GM12878 (cell line): ENCODE results near the gene YKT6. TPM values are rescaled to one million over a fixed set of nuclear protein-coding genes. Genes with fewer than 3 reads are reported as not detected.

Experiments used
- ATAC-seq: fragments of 200-7000 bp; cut with Tn5 transposase; 3 replicates; pipeline ENCODE4 v1.9.1; 2020; ENCODE audit warnings: mild to moderate bottlenecking, moderate library complexity
- BruUV-seq: library from RNA; stranded (reverse); fragments of 400-500 nt; replicated peaks from 2 replicates; lab custom pipeline; 2021; lab: Mats Ljungman, UMichigan
- CTCF ChIA-PET: fragments of 300-600 bp; sonication (Branson Sonifier 250); formaldehyde crosslinking; extraction: SDS; loops from one replicate; lab custom pipeline; 2021; ENCODE audit warnings: inconsistent platforms; lab: Yijun Ruan, JAX
- POLR2A ChIA-PET: fragments of 350-600 bp; formaldehyde crosslinking; extraction: SDS; loops from one replicate; lab custom pipeline; 2021; ENCODE audit warnings: inconsistent platforms; lab: Charles Lee
- RAD21 ChIA-PET: fragments of 300-600 bp; sonication (Branson Sonifier 250); formaldehyde crosslinking; loops from one replicate; lab custom pipeline; 2023; ENCODE audit warnings: antibody characterized with exemption; ENCODE audit not compliant: unreplicated experiment; lab: Charles Lee
- SMC1A ChIA-PET: fragments of 300-600 bp; sonication (Branson Sonifier 250); formaldehyde crosslinking; loops from one replicate; lab custom pipeline; 2023; ENCODE audit not compliant: unreplicated experiment, uncharacterized antibody; lab: Charles Lee
- DNase-seq: peaks from one replicate; pipeline ENCODE4 v3.0.0-alpha.2; 2011; ENCODE audit warnings: low read depth, low spot score
- FAIRE-seq: peaks from 3 replicates; lab custom pipeline; 2011; peaks lifted over from hg19 to GRCh38; lab: Jason Lieb, UNC
- H2AFZ ChIP-seq: 2 replicates; pipeline ENCODE4 v1.6.0; 2011; ENCODE audit warnings: low read depth, low read length, control low read depth; ENCODE audit not compliant: control insufficient read depth
- H3K27ac ChIP-seq: 2 replicates; pipeline ENCODE4 v1.5.1; 2011; ENCODE audit warnings: control low read depth; ENCODE audit not compliant: control insufficient read depth, insufficient read depth
- H3K27me3 ChIP-seq, 2 experiments: replicated peaks in 1 of 2; 2 replicates each; pipeline versions ENCODE4 v1.6.0 to v1.6.1; 2011; ENCODE audit warnings: low read length in 1 of 2; ENCODE audit not compliant: control insufficient read depth in 2 of 2, insufficient read depth in 2 of 2
- H3K36me3 ChIP-seq, 2 experiments: 2 replicates each; pipeline ENCODE4 v1.5.1; 2011; ENCODE audit warnings: low read length in 1 of 2; ENCODE audit not compliant: control insufficient read depth in 2 of 2, insufficient read depth in 2 of 2
- H3K4me1 ChIP-seq: 2 replicates; pipeline ENCODE4 v1.6.1; 2011; ENCODE audit warnings: mild to moderate bottlenecking, low read length, moderate library complexity, mixed read lengths; ENCODE audit not compliant: control insufficient read depth, insufficient read depth
- H3K4me2 ChIP-seq: 2 replicates; pipeline ENCODE4 v1.6.0; 2011; ENCODE audit warnings: control low read depth; ENCODE audit not compliant: control insufficient read depth, insufficient read depth
- H3K4me3 ChIP-seq: fragments of 200-600 bp; sonication (generic); 2 replicates; pipeline ENCODE4 v1.5.1; 2016
- H3K79me2 ChIP-seq: 2 replicates; pipeline ENCODE4 v1.6.0; 2011; ENCODE audit warnings: low read length; ENCODE audit not compliant: control insufficient read depth, insufficient read depth
- H3K9ac ChIP-seq: 2 replicates; pipeline ENCODE4 v1.8.0; 2011; ENCODE audit warnings: low read length, control low read depth, mixed read lengths; ENCODE audit not compliant: control insufficient read depth, insufficient read depth
- H3K9me3 ChIP-seq: replicated peaks from 3 replicates; pipeline ENCODE4 v1.5.1; 2011; ENCODE audit warnings: mild to moderate bottlenecking, low read length; ENCODE audit not compliant: control insufficient read depth, insufficient read depth
- H4K20me1 ChIP-seq: 2 replicates; pipeline ENCODE4 v1.6.0; 2011; ENCODE audit not compliant: control insufficient read depth, insufficient read depth
- BCL3 ChIP-seq: IDR thresholded peaks from 2 replicates; pipeline ENCODE4 v1.6.1; 2011; ENCODE audit warnings: borderline replicate concordance, low read depth, mild to moderate bottlenecking, moderate library complexity, low read length; ENCODE audit not compliant: insufficient read depth, poor library complexity, severe bottlenecking
- BHLHE40 ChIP-seq, 2 experiments: fragments of 450-650 bp in 1 of 2; IDR thresholded peaks; 2 replicates each; pipeline ENCODE4 v1.6.1; 2011 to 2017; ENCODE audit warnings: low read depth in 2 of 2, borderline replicate concordance in 1 of 2, improper control_type of control experiment in 1 of 2, low read length in 1 of 2, mild to moderate bottlenecking in 1 of 2
- BRCA1 ChIP-seq: IDR thresholded peaks from 2 replicates; pipeline ENCODE4 v1.6.1; 2011; ENCODE audit warnings: low read depth, low read length, improper control_type of control experiment
- FOXM1 ChIP-seq: IDR thresholded peaks from 2 replicates; pipeline ENCODE4 v1.6.1; 2012; ENCODE audit warnings: low read depth, mild to moderate bottlenecking, inconsistent platforms, low read length, moderate library complexity
- HCFC1 ChIP-seq: fragments of 150-350 bp; IDR thresholded peaks from 2 replicates; pipeline ENCODE4 v1.6.1; 2014; ENCODE audit warnings: low read length
- IKZF2 ChIP-seq, 2 experiments: fragments of 450-650 bp; IDR thresholded peaks; 2 replicates each; pipeline ENCODE4 v1.6.1; 2017; ENCODE audit warnings: mild to moderate bottlenecking in 2 of 2, moderate library complexity in 2 of 2
- NFIC ChIP-seq: IDR thresholded peaks from 2 replicates; pipeline ENCODE4 v1.6.1; 2012; ENCODE audit warnings: low read depth, mild to moderate bottlenecking, inconsistent platforms, low read length, moderate library complexity
- POU2F2 ChIP-seq: IDR thresholded peaks from 3 replicates; pipeline ENCODE4 v1.6.1; 2011; ENCODE audit warnings: low read depth, mild to moderate bottlenecking, low read length, borderline replicate concordance
- REST ChIP-seq: IDR thresholded peaks from 2 replicates; pipeline ENCODE4 v1.6.1; 2012; ENCODE audit warnings: mild to moderate bottlenecking, low read depth, low read length
- WGBS: methylation state at CpG from one replicate; pipeline ENCODE4 v1.1.6; 2016; ENCODE audit warnings: low lambda C conversion rate; ENCODE audit not compliant: insufficient replicate concordance, insufficient coverage; ENCODE audit errors: missing lambda C conversion rate; 5-methylcytosine and 5-hydroxymethylcytosine counted together
- in situ Hi-C: fragments of 300-500 bp; cut with MboI; formaldehyde crosslinking; loops from 9 replicates; pipeline ENCODE4 v1.14.3; 2018; ENCODE audit warnings: mixed read lengths
- intact Hi-C: fragments of 100-400 bp; cut with micrococcal nuclease; formaldehyde crosslinking; loops from one replicate; pipeline ENCODE4 v1.14.2; 2022; ENCODE audit not compliant: unreplicated experiment
- polyA plus RNA-seq, 11 experiments: library from polyadenylated mRNA; depleted of rRNA in 4 of 11; unstranded in 6 of 11; stranded (reverse) in 5 of 11; fragments of >200 nt; fragmentation: Nextera tagmentation in 4 of 11; fragmentation: Illumina TruSeq in 1 of 11; extraction: Ambion mirVana in 4 of 11; extraction: Trizol in 1 of 11; gene quantifications; 1 replicate in 1 of 11; 2 replicates in 10 of 11; pipeline versions ENCODE4 v1.2.1 to v1.2.3, GENCODE V29; 2011 to 2016; ENCODE audit warnings: inconsistent platforms in 2 of 11, missing spikeins in 2 of 11, low read depth in 1 of 11
- total RNA-seq, 4 experiments: library from RNA; depleted of rRNA in 3 of 4; stranded (reverse); fragments of >200 nt in 3 of 4; fragmentation: Illumina TruSeq in 1 of 4; extraction: Trizol in 1 of 4; gene quantifications; 2 replicates each; pipeline versions ENCODE4 v1.2.1 to v1.2.3, GENCODE V29; 2013 to 2021
- TF ChIP-seq, protein P1 (sequence below): fragments of 450-650 bp; IDR thresholded peaks from 2 replicates; pipeline ENCODE4 v1.6.1; 2017; ENCODE audit warnings: mild to moderate bottlenecking, moderate library complexity
- TF ChIP-seq, protein P2 (sequence below): fragments of 150-350 bp; IDR thresholded peaks from 2 replicates; pipeline ENCODE4 v1.6.1; 2014; ENCODE audit warnings: mild to moderate bottlenecking, low read depth, low read length

YKT6 gene
- total and polyA plus RNA-seq, 10 of the 15 experiments (the other 5 are each of a cell fraction or from before 2014, with no cell fraction given): 1.7 to 95.2 (median 70.5) TPM

DNA sequence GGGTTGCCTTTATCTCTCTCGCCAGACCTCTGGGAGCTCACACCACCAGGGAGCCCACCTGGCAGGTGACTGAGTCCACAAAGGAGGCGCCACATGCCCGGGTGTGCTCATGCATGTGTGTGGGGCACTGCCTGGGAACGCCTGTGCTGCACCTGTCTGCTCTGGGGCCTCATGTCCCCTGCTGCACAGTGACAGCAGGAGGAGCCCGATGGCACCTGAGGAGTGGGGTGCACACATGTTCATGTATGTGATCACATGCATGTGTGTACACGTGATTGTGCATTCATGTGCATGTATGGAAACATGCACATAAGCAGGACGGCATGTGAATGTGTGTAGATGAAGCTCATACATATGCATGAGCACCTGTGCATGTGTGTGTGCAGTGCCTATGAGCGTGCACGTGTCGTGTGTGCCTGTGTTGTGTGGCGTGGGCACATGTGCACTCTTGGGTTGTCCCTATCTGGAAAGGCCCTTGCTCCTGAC is 22.0 kb downstream of the YKT6 start:
- Histone ChIP-seq H3K27me3 (no peaks in the 10 kb centered on the region), H3K4me2 (no peak overlapping the region), H3K27ac (no peak overlapping the region), H3K4me1 (no peaks in the 10 kb centered on the region), H3K4me3 (no peak overlapping the region), H3K9me3 (no peaks in the 10 kb centered on the region), H4K20me1 (no peaks in the 10 kb centered on the region), H3K79me2 (no peaks in the 10 kb centered on the region), H3K36me3 (no peaks in the 10 kb centered on the region), H2AFZ (no peak overlapping the region), H3K9ac (no peak overlapping the region)
- in situ Hi-C loops: no loop called here
- ChIA-PET RAD21 (no interaction called here), SMC1A (interaction anchor here (1.2 kb wide), 1 partner anchor 116 kb away, joined by 3 read pairs; no protein-coding TSS in a partner anchor), POLR2A (no interaction called here), CTCF (no interaction called here)
- peak; percentile 76; the same call in 1 of the 3 replicates for TF ChIP-seq POU2F2
- TF ChIP-seq, protein P1, sequence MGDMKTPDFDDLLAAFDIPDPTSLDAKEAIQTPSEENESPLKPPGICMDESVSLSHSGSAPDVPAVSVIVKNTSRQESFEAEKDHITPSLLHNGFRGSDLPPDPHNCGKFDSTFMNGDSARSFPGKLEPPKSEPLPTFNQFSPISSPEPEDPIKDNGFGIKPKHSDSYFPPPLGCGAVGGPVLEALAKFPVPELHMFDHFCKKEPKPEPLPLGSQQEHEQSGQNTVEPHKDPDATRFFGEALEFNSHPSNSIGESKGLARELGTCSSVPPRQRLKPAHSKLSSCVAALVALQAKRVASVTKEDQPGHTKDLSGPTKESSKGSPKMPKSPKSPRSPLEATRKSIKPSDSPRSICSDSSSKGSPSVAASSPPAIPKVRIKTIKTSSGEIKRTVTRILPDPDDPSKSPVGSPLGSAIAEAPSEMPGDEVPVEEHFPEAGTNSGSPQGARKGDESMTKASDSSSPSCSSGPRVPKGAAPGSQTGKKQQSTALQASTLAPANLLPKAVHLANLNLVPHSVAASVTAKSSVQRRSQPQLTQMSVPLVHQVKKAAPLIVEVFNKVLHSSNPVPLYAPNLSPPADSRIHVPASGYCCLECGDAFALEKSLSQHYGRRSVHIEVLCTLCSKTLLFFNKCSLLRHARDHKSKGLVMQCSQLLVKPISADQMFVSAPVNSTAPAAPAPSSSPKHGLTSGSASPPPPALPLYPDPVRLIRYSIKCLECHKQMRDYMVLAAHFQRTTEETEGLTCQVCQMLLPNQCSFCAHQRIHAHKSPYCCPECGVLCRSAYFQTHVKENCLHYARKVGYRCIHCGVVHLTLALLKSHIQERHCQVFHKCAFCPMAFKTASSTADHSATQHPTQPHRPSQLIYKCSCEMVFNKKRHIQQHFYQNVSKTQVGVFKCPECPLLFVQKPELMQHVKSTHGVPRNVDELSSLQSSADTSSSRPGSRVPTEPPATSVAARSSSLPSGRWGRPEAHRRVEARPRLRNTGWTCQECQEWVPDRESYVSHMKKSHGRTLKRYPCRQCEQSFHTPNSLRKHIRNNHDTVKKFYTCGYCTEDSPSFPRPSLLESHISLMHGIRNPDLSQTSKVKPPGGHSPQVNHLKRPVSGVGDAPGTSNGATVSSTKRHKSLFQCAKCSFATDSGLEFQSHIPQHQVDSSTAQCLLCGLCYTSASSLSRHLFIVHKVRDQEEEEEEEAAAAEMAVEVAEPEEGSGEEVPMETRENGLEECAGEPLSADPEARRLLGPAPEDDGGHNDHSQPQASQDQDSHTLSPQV: no peak
- peak; percentile 27 for TF ChIP-seq BCL3
- TF ChIP-seq, protein P2, sequence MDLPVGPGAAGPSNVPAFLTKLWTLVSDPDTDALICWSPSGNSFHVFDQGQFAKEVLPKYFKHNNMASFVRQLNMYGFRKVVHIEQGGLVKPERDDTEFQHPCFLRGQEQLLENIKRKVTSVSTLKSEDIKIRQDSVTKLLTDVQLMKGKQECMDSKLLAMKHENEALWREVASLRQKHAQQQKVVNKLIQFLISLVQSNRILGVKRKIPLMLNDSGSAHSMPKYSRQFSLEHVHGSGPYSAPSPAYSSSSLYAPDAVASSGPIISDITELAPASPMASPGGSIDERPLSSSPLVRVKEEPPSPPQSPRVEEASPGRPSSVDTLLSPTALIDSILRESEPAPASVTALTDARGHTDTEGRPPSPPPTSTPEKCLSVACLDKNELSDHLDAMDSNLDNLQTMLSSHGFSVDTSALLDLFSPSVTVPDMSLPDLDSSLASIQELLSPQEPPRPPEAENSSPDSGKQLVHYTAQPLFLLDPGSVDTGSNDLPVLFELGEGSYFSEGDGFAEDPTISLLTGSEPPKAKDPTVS: no peak
- TF ChIP-seq FOXM1: no peak
- no peak for TF ChIP-seq BRCA1
- no peak for TF ChIP-seq REST
- TF ChIP-seq NFIC: no peak
- no peak for TF ChIP-seq IKZF2 (IDR thresholded peaks at IDR 0.05)
- TF ChIP-seq BHLHE40 (IDR thresholded peaks at IDR 0.05; ENCODE audit: borderline replicate concordance in 1 of 2, low read depth in 2 of 2, low read length in 1 of 2): 0 out of 4 replicates have a peak, but pooled peaks of 1 of the 2 experiments have one; percentile 20
- TF ChIP-seq HCFC1: no peak
- 33% methylated on average over 11 of the region's 11 CpGs for WGBS
- FAIRE-seq (no peak), DNase-seq (no peak), ATAC-seq (no peak)
- BruUV-seq: no TSS peak
- intact Hi-C loops: no loop called here
